ENCODE measurements around the gene MED26.

DNA sequence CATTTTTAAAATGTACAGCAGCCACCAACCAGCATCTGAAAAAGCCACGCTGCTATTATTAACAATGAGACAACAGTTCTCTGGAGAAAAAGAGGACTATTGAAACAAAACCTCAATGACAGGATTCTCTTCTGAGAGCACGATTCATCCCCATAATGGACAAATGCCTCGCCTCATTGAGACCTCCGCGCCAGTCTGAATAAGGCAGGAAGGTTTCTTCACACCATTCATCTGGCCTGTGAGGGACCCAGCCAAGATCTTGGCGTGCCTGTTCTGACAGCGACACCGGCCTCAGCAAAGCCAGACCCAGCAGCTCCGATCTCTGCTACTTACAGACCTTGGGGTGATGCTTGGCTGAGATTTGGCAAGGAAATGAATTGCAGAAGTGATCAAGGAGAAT is 17.1 kb upstream of the MED26 start:
- TF ChIP-seq JUNB (IDR thresholded peaks at IDR 0.05; ENCODE audit: unreplicated experiment), result no peak
- TF ChIP-seq, protein P1, sequence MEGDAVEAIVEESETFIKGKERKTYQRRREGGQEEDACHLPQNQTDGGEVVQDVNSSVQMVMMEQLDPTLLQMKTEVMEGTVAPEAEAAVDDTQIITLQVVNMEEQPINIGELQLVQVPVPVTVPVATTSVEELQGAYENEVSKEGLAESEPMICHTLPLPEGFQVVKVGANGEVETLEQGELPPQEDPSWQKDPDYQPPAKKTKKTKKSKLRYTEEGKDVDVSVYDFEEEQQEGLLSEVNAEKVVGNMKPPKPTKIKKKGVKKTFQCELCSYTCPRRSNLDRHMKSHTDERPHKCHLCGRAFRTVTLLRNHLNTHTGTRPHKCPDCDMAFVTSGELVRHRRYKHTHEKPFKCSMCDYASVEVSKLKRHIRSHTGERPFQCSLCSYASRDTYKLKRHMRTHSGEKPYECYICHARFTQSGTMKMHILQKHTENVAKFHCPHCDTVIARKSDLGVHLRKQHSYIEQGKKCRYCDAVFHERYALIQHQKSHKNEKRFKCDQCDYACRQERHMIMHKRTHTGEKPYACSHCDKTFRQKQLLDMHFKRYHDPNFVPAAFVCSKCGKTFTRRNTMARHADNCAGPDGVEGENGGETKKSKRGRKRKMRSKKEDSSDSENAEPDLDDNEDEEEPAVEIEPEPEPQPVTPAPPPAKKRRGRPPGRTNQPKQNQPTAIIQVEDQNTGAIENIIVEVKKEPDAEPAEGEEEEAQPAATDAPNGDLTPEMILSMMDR (conservative IDR thresholded peaks at IDR 0.05; ENCODE audit: low read depth in 2 of 2), result no peak
